Right ventricle myocardium inferior (tissue), 1 donor: Measurements from ENCODE around the gene AP1G2. TPM values are rescaled to one million over a fixed set of nuclear protein-coding genes. Genes with fewer than 3 reads are reported as not detected.
"Not testable (repeated sequence)": the region's sequence is repeated elsewhere in the genome, so short reads cannot be mapped to it uniquely, and the experiment has no call there.

ENCODE experiments used
- ATAC-seq: fragments of 200-7000 bp; cut with Tn5 transposase; one replicate; pipeline ENCODE4 v1.9.1; 2020; ENCODE audit warnings: mild to moderate bottlenecking, moderate library complexity
- DNase-seq: peaks from one replicate; pipeline ENCODE4 v3.0.0; 2021; ENCODE audit errors: missing footprints
- intact Hi-C: fragments of 100-400 bp; cut with DNase I; formaldehyde crosslinking; loops from one replicate; pipeline ENCODE4 v1.11.0; 2022
- long read RNA-seq: library from polyadenylated mRNA; unstranded; transcript quantifications from one replicate; pipeline ENCODE4 v2.0.0, GENCODE V29; 2021
- total RNA-seq: library from RNA; stranded (reverse); fragmentation: NEBNext Ultra II Directional; extraction: Animal tissue kit (Norgen Biotek cat#: 25700); gene quantifications from one replicate; pipeline ENCODE4 v1.2.1, GENCODE V29; 2021
- donor health status: DM: no; HTN: yes; CAD: no; lungs with severe emphysema.

Gene AP1G2, protein sequence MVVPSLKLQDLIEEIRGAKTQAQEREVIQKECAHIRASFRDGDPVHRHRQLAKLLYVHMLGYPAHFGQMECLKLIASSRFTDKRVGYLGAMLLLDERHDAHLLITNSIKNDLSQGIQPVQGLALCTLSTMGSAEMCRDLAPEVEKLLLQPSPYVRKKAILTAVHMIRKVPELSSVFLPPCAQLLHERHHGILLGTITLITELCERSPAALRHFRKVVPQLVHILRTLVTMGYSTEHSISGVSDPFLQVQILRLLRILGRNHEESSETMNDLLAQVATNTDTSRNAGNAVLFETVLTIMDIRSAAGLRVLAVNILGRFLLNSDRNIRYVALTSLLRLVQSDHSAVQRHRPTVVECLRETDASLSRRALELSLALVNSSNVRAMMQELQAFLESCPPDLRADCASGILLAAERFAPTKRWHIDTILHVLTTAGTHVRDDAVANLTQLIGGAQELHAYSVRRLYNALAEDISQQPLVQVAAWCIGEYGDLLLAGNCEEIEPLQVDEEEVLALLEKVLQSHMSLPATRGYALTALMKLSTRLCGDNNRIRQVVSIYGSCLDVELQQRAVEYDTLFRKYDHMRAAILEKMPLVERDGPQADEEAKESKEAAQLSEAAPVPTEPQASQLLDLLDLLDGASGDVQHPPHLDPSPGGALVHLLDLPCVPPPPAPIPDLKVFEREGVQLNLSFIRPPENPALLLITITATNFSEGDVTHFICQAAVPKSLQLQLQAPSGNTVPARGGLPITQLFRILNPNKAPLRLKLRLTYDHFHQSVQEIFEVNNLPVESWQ
- total RNA-seq = 15.5 TPM
- long read RNA-seq, partial matches to known transcripts = 1 of 8 reads
- long read RNA-seq, other reads (novel, unspliced or antisense) = 6 of 8 reads

DNA sequence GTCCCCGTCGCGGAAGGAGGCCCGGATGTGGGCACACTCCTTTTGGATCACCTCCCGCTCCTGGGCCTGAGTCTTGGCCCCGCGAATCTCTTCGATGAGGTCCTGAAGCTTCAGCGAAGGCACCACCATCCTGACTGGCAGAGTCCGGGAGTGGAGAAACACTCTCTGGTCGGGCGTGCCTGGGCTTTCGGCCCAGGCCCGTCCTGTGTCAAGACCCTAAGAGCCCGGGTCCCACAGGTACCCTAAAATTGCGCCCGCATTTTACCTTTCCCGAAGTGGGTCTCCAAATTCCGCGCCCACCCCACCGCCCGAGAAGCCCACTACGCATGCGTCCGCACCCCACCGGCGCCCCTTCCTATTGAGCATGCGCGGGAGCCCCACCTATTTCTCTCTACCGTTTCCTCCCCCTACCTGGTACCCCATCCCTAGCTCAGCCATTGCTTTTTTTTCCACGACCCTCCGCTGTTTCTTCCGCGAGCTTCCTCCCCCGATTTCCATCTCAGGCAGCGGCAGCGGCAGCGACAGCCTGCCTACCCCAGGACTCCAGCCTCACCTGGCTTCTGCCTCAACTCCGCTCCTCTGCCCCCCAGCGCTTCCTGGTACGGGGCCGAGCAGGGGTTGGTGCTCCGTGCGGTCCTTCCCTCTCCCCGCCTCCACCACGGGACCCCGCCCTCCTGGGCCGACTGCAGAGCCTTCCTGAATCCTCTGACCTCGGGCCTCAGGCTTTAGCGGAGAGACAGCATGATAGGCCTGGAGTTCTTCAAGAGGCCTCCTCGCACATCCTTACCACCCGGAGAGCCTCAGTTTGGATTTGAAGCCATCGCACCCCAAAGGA is at the start of gene AP1G2:
AP1G2 (minus strand) TSS at position 606 of the 835 bp plus-strand sequence; CDS start at position 129, 477 bp downstream.
- peak; percentile 76 for ATAC-seq
- intact Hi-C loops = loop anchor here (10.0 kb wide), 1 partner anchor 303 kb away; no protein-coding TSS in a partner anchor

DNA sequence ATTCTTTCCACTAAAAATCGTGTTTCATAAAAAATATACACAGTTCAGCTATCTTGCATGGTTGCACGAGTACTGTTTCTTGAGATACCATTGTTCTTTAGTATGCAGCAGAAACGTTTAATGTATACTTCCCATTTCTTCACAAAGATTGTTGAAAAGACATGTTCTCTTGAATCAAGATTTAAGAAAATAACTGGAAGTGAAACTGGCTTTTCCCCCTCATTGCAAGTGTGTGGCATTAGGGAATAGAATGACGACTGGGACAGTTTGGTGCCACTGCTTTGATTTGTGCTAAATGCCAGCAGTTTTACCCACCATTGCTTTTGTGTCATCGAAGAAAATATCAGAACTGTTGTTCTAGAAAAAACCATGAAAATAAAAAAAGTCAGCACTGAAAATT is 48.3 kb upstream of the AP1G2 start:
- intact Hi-C loops = no loop called here
- no peak for ATAC-seq
- DNase-seq = no peak

More for the DNA sequence above, at the start of gene AP1G2:
- peak; percentile 95 for DNase-seq

DNA sequence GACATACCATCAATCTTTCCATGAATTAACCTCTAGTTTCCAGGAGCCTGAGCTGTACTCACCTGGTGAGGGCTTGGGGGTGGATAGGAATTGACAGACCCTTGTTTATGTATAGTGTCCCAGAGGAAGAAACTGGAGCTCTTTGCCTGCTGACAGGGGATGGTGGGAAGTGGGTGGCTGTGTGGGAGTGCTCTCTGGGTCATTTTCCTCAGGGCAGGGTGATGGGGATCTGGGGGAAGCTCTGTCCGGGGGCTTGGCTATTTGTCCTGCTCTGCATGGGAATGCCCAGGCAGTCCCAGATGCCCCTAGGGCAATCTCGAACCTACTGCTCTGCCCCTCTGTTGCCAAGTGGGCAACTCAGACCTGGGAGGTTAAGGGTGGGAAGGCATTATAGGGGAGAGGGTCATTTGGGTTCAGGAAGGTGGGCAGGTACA is 46.8 kb upstream of the AP1G2 start:
- intact Hi-C loops = no loop called here
- no peak for ATAC-seq
- no peak for DNase-seq

DNA sequence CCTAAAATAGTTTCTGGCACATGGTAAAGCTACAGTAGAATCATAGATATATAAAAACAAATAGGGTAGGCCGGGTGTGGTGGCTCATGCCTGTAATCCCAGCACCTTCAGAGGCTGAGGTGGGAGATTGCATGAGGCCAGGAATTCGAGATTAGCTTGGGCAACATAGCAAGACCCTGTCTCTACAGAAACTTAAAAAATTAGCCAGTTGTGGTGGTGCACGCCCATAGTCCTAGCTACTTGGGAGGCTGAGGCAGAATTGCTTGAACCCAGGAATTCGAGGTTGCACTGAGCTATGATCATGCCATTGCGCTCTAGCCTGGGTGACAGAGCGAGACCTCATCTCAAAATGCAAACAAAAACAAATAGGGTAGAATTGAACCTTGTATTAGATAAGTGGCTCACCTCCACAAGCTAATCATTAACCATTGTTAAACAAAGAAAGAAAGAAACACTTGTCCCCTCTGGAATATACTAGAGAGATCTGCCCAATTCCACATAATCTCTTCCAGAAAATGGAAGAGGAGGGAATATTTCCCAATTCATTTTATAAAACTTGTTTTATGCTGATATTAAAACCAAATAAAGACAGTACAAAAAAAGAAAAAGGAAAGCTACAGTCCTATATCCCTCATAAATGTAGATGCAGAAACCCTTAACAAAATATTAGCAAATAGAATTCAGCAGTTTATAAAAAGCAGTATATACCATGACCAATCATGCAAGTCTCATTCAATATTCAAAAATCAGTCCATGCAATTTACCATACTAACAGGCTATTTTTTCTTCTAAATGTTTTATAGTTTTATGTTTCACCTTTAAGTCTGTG is 45.9 kb upstream of the AP1G2 start:
- intact Hi-C loops = no loop called here
- DNase-seq (no peak), ATAC-seq (no peak)

DNA sequence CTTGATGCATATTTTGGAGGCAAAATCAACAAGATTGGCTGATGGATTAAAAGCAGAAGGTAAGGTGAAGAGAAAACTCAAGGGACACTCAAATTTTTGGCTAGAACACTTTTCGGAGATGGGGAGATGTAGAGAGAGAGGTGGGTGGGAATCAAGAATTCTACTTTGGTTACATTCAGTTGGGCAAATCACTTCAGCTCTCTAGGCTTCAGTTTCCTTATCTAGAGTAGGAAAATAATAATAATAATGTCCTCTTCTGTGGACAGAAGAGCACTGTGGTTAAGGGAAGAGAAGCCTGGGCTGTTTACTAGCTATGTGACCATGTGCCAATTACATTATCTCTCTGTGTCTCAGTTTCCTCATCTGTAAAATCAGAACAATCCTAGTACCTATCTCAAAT is 45.2 kb upstream of the AP1G2 start:
- ATAC-seq (no peak), DNase-seq (no peak)
- intact Hi-C loops = no loop called here

DNA sequence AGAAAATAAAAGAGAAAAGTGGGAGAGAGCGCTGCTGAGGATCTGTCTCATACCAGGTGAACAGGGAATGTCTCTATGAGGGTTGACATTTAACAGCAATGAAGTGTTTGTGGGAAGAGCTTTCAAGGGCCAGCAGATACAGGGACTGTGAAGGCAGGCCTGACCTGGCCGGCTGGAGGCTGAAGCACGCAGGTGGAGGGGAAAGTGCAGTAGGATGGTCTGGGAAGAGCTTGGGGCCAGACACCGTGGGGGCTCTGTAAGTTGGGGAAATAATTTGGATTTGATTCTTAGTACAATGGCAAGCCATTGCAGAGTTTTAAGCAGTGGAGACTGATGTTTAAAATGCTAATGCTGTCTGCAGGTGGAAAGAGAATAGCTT is 44.8 kb upstream of the AP1G2 start:
- ATAC-seq (no peak), DNase-seq (no peak)
- intact Hi-C loops = no loop called here

DNA sequence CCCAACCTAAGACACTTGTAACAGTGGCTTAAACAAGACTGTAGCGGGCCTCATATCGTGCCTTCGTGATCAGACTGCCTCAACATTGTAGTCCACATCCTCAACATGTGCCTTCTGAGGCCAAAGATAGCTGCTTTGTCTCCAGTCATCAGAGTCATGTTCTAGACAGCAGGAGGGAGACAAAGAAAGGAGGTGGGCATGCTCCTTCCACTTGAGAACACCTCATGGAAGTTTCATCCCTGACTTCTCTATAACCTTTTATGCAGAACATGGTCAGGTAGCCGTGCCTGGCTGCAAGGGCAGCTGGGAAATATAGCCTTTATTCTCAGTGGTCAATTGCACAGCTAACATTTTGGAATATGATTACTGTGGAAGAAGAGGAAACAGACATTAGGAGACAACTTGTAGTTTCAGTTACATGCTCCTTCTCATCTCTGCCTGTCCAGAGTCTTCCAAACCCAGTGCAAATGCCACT is 43.3 kb upstream of the AP1G2 start:
- ATAC-seq (no peak), DNase-seq (no peak)
- intact Hi-C loops = no loop called here

GRCh38 chr14:23610090-23610814 is 42.7 kb upstream of the AP1G2 start:
- intact Hi-C loops = no loop called here
- no peak for ATAC-seq

DNA sequence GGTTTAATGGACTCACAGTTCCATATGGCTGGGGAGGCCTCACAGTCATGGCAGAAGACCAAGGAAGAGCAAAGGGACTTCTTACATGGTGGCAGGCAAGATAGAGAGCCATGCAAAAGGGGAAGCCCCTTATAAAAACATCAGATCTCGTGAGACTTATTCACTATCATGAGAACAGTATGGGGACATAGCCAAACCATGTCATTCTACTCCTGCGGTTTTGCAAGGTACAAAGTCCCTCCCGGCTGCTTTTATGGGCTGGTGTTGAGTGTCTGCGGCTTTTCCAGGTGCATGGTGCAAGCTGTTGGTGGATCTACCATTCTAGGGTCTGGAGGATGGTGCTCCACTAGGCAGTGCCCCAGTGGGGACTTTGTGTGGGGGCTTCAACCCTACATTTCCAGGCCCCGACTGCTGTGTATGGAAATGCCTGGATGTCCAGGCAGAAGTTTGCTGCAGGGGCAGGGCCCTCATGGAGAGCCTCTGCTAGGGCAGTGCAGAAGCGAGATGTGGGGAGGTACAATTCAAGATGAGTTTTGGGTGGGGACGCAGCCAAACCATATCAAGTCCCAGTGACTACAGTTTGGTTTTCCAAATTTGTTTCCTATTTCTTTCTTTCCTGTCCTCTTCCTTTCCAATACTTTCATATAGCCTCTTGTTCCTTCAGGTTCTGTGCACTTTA is 42.0 kb upstream of the AP1G2 start:
- intact Hi-C loops, ATAC-seq, DNase-seq: not testable (repeated sequence)

More at GRCh38 chr14:23610090-23610814, 42.7 kb upstream of the AP1G2 start:
- no peak for DNase-seq

- DNase-seq (no peak), ATAC-seq (no peak)
- intact Hi-C loops = no loop called here
These were observed 41.4 kb upstream of the AP1G2 start for GRCh38 chr14:23609001-23609400.

- peak; percentile 83 for ATAC-seq
- no peak for DNase-seq
- intact Hi-C loops = no loop called here
These were observed 40.9 kb upstream of the AP1G2 start for GRCh38 chr14:23608454-23608853.

DNA sequence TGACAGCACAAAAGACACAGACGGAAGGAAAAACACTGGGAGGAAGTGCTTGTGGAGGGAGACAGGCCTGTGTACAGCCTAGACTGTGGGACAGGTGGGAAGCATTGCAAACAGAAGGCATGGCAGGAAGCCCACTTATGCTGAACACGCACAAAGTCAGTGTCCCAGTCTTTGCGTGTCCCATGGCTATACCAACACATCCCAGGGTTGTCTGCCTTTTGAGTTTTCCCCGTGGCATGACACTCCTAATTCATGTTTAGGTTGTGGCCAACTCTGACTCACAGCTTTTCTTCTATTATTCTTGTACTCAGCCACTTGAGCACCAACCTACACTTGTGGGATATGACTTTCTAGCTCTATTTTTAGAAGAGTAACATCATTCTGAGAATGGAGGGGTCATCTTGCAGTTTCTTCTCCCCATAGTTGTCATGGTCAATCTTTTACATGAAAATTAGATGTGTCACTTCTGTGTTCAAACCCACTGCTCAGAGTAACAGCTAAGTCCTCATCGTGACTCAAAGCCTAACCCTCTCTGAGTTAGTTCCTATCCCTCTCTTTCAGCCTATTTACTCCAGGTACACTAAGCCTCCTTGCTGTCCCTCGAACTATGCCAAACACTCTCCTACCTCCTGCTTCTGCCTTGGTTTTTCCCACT is 38.5 kb upstream of the AP1G2 start:
- no peak for DNase-seq
- ATAC-seq = no peak
- intact Hi-C loops = no loop called here

DNA sequence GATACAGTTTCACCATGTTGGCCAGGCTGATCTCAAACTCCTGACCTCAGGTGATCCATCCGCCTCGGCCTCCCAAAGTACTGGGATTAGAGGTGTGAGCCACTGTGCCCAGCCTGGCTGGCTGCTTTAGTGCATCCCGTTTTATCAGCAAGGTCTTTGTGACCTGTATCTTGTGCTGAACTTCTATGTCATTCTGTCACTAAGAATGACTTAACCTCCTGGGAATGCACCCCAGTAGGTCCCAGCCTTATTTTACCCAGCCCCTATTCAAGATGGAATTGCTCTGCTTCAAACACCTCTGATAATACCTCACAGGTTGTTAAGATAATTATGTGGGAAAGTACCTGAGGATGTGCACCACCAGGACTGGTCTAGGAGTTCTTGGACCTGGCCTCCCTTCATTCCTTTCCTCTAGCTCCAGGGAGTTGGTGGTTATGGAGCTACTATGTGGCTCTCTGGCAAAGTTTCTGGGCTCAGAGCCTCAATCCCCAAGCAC is 37.1 kb upstream of the AP1G2 start:
- intact Hi-C loops = no loop called here
- ATAC-seq (no peak), DNase-seq (no peak)

- ATAC-seq = no peak
- DNase-seq = no peak
- intact Hi-C loops = no loop called here
These were observed 36.6 kb upstream of the AP1G2 start for GRCh38 chr14:23604148-23604547.

- ATAC-seq (no peak), DNase-seq (no peak)
- intact Hi-C loops = no loop called here
These were observed 35.5 kb upstream of the AP1G2 start for GRCh38 chr14:23603103-23603502.
